Measurements from ENCODE around the gene DGKG.

The DGKG gene

GRCh38 chr3:186307594-186308221 is 54.3 kb downstream of the DGKG start:
- no peaks in the 10 kb centered on the region for H3K4me1 ChIP-seq (ENCODE audit: insufficient read depth, low read length, poor library complexity, severe bottlenecking)
- H3K79me2 ChIP-seq (ENCODE audit: insufficient read depth, low read length), result no peaks in the 10 kb centered on the region
- H2AFZ ChIP-seq (ENCODE audit: low read length), result no peak overlapping the region
- H3K36me3 ChIP-seq (ENCODE audit: insufficient read depth, low read length), result no peaks in the 10 kb centered on the region
- H3F3A ChIP-seq (ENCODE audit: low read depth), result no peaks in the 10 kb centered on the region
- no peak overlapping the region for H3K4me2 ChIP-seq (ENCODE audit: low read depth, low read length, poor library complexity, severe bottlenecking)
- no peak for TF ChIP-seq CTCF (conservative IDR thresholded peaks at IDR 0.05; ENCODE audit: low read length)
- TF ChIP-seq EZH2phosphoT487 (IDR thresholded peaks at IDR 0.05; ENCODE audit: borderline replicate concordance), result no peak
- no peaks in the 10 kb centered on the region for H4K20me1 ChIP-seq (ENCODE audit: insufficient read depth, low read length, poor library complexity, severe bottlenecking)
- no peaks in the 10 kb centered on the region for H3K9me3 ChIP-seq (ENCODE audit: insufficient read depth, low read depth, low read length)
- H3K9ac ChIP-seq (ENCODE audit: low read depth, low read length, poor library complexity, severe bottlenecking), result no peak overlapping the region
- no peaks in the 10 kb centered on the region for H3K27me3 ChIP-seq (ENCODE audit: insufficient read depth, low read length, poor library complexity, severe bottlenecking)
- no peak overlapping the region for H3K4me3 ChIP-seq (ENCODE audit: low read length, poor library complexity, severe bottlenecking)
- H3K9me2 ChIP-seq (replicated peaks; ENCODE audit: low read depth, low read length), result no peaks in the 10 kb centered on the region

- Histone ChIP-seq H3K36me3 (ENCODE audit: insufficient read depth, low read length) (no peaks in the 10 kb centered on the region), H3K4me2 (ENCODE audit: low read depth, low read length, poor library complexity, severe bottlenecking) (no peak overlapping the region), H2AFZ (ENCODE audit: low read length) (no peak overlapping the region), H3K9me3 (ENCODE audit: insufficient read depth, low read depth, low read length) (no peaks in the 10 kb centered on the region), H3K9ac (ENCODE audit: low read depth, low read length, poor library complexity, severe bottlenecking) (no peak overlapping the region), H3K4me3 (ENCODE audit: low read length, poor library complexity, severe bottlenecking) (no peak overlapping the region), H3K9me2 (replicated peaks; ENCODE audit: low read depth, low read length) (no peaks in the 10 kb centered on the region), H3K79me2 (ENCODE audit: insufficient read depth, low read length) (no peaks in the 10 kb centered on the region), H3K4me1 (ENCODE audit: insufficient read depth, low read length, poor library complexity, severe bottlenecking) (no peaks in the 10 kb centered on the region), H3F3A (ENCODE audit: low read depth) (no peaks in the 10 kb centered on the region), H4K20me1 (ENCODE audit: insufficient read depth, low read length, poor library complexity, severe bottlenecking) (no peaks in the 10 kb centered on the region), H3K27me3 (ENCODE audit: insufficient read depth, low read length, poor library complexity, severe bottlenecking) (no peaks in the 10 kb centered on the region)
- TF ChIP-seq CTCF (conservative IDR thresholded peaks at IDR 0.05; ENCODE audit: low read length) (no peak), EZH2phosphoT487 (IDR thresholded peaks at IDR 0.05; ENCODE audit: borderline replicate concordance) (no peak)
Measured at GRCh38 chr3:186305286-186305685, 56.7 kb downstream of the DGKG start.

- Histone ChIP-seq H3K4me1 (ENCODE audit: insufficient read depth, low read length, poor library complexity, severe bottlenecking) (no peaks in the 10 kb centered on the region), H4K20me1 (ENCODE audit: insufficient read depth, low read length, poor library complexity, severe bottlenecking) (no peaks in the 10 kb centered on the region), H3K36me3 (ENCODE audit: insufficient read depth, low read length) (no peaks in the 10 kb centered on the region), H2AFZ (ENCODE audit: low read length) (no peak overlapping the region), H3K9ac (ENCODE audit: low read depth, low read length, poor library complexity, severe bottlenecking) (no peak overlapping the region), H3F3A (ENCODE audit: low read depth) (no peaks in the 10 kb centered on the region), H3K79me2 (ENCODE audit: insufficient read depth, low read length) (no peaks in the 10 kb centered on the region), H3K9me3 (ENCODE audit: insufficient read depth, low read depth, low read length) (no peaks in the 10 kb centered on the region), H3K9me2 (replicated peaks; ENCODE audit: low read depth, low read length) (no peaks in the 10 kb centered on the region), H3K4me2 (ENCODE audit: low read depth, low read length, poor library complexity, severe bottlenecking) (no peak overlapping the region), H3K4me3 (ENCODE audit: low read length, poor library complexity, severe bottlenecking) (no peak overlapping the region), H3K27me3 (ENCODE audit: insufficient read depth, low read length, poor library complexity, severe bottlenecking) (no peaks in the 10 kb centered on the region)
- TF ChIP-seq CTCF (conservative IDR thresholded peaks at IDR 0.05; ENCODE audit: low read length) (no peak), EZH2phosphoT487 (IDR thresholded peaks at IDR 0.05; ENCODE audit: borderline replicate concordance) (no peak)
Measured at GRCh38 chr3:186303965-186304364, 58.1 kb downstream of the DGKG start.
